Astrocyte (in vitro differentiated cells and primary cell): ENCODE data around the gene PRDM8.

ENCODE experiments used
- CTCF ChIP-seq: IDR thresholded peaks from 2 replicates; pipeline ENCODE4 v1.5.1; 2011; ENCODE audit warnings: low read depth, mild to moderate bottlenecking, inconsistent platforms, low read length, moderate library complexity; ENCODE audit not compliant: insufficient read depth
- EZH2 ChIP-seq: IDR thresholded peaks from 2 replicates; pipeline ENCODE4 v1.6.1; 2012; ENCODE audit warnings: mild to moderate bottlenecking, low read length, inconsistent platforms; ENCODE audit not compliant: insufficient read depth

GRCh38 chr4:80180743-80181142 lies 16.6 kb upstream of the PRDM8 start:
- TF ChIP-seq CTCF (no peak), EZH2 (no peak)
